ENCODE measurements around the gene COL24A1. TPM values are rescaled to one million over a fixed set of nuclear protein-coding genes. Genes with fewer than 3 reads are reported as not detected.
"Not testable (repeated sequence)": the region's sequence is repeated elsewhere in the genome, so short reads cannot be mapped to it uniquely, and the experiment has no call there.

COL24A1 gene
- polyA plus RNA-seq, 1 donor (not counting 4 experiments of a cell fraction or from before 2014, with no cell fraction given), result not detected

DNA sequence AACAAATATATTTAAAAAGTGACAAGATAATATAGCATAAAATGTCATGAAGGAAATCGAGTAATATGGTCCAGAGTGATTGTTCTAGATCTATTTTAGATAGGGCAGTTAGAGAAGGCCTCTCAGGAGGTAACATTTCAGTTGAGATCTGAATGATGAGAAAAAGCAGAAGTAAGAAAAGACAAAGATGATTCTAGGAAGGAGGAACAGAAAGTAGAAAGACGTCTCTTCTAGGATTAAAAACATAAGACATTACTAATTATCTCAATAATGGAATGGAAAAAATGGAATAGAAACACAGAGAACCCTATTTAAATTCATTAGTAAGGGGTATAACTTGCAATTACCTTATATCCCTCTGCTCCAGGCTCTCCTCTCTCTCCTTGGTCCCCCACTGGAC lies 318.3 kb downstream of the COL24A1 start:
- no peak overlapping the region for H3K9ac ChIP-seq (ENCODE audit: control insufficient read depth, extremely low read depth, insufficient read depth, low read length)
- FAIRE-seq, result no peak
- no peaks in the 10 kb centered on the region for H4K20me1 ChIP-seq (ENCODE audit: control insufficient read depth, extremely low read depth, insufficient read depth, low read length)
- H3K36me3 ChIP-seq (ENCODE audit: control insufficient read depth in 2 of 2, extremely low read depth in 1 of 2, insufficient read depth in 2 of 2, low read length in 2 of 2), result no peaks in the 10 kb centered on the region
- dilution Hi-C loops (cut with MboI; ENCODE audit: extremely low pct_ligation_motif_present, low sequenced_read_pairs), result no loop called here
- no peak overlapping the region for H3K27ac ChIP-seq (ENCODE audit: control insufficient read depth, insufficient read depth, low read length)
- no peaks in the 10 kb centered on the region for H3K4me1 ChIP-seq (ENCODE audit: control insufficient read depth, extremely low read depth, insufficient read depth, low read length)
- H3K4me2 ChIP-seq (ENCODE audit: control insufficient read depth, extremely low read depth, insufficient read depth, low read depth, low read length), result no peak overlapping the region
- H3K4me3 ChIP-seq (ENCODE audit: control insufficient read depth in 2 of 3, extremely low read depth in 1 of 3, insufficient read depth in 2 of 3, low read depth in 1 of 3, low read length in 3 of 3), result no peak overlapping the region
- no peaks in the 10 kb centered on the region for H3K79me2 ChIP-seq (ENCODE audit: control insufficient read depth, insufficient read depth, low read length)
- DNase-seq (ENCODE audit: low read depth, low spot score), result no peak
- peaks cover 4% of the 10 kb centered on the region for H3K27me3 ChIP-seq (ENCODE audit: control insufficient read depth, extremely low read depth, insufficient read depth, low read length)
- no peak overlapping the region for H2AFZ ChIP-seq (ENCODE audit: control insufficient read depth, low read length)
- no peaks in the 10 kb centered on the region for H3K9me3 ChIP-seq (ENCODE audit: control insufficient read depth, low read depth, low read length)
- no peaks in the 10 kb centered on the region for H3K9me1 ChIP-seq (ENCODE audit: control insufficient read depth, extremely low read depth, insufficient read depth, low read length)
- TF ChIP-seq EZH2 (IDR thresholded peaks at IDR 0.05; ENCODE audit: low read length), result no peak
- TF ChIP-seq, protein P1, sequence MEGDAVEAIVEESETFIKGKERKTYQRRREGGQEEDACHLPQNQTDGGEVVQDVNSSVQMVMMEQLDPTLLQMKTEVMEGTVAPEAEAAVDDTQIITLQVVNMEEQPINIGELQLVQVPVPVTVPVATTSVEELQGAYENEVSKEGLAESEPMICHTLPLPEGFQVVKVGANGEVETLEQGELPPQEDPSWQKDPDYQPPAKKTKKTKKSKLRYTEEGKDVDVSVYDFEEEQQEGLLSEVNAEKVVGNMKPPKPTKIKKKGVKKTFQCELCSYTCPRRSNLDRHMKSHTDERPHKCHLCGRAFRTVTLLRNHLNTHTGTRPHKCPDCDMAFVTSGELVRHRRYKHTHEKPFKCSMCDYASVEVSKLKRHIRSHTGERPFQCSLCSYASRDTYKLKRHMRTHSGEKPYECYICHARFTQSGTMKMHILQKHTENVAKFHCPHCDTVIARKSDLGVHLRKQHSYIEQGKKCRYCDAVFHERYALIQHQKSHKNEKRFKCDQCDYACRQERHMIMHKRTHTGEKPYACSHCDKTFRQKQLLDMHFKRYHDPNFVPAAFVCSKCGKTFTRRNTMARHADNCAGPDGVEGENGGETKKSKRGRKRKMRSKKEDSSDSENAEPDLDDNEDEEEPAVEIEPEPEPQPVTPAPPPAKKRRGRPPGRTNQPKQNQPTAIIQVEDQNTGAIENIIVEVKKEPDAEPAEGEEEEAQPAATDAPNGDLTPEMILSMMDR (optimal IDR thresholded peaks at IDR 0.05 in 1 of 3, IDR thresholded peaks at IDR 0.05 in 1 of 3, conservative IDR thresholded peaks at IDR 0.05 in 1 of 3; ENCODE audit: extremely low read depth in 1 of 3, insufficient read depth in 2 of 3, low read length in 3 of 3), result no peak

DNA sequence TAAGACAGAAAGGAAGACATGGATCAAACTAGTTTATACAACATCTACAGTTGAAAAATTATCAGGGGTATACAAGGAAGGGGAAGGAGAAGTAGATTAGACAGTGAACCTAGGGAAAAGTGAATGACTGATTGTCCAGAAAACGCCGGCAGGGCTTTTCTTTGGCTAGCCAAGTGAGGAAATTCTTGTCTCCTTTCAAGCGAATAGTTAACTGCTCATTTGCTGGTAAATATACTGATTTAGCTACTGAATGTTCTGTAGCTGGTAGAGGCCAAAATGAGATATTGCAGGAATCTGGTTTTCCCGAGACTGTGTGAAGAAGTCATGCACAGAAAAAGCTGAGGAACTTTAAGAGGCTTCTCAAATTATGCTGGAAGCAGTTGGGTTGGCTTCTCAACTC lies 319.8 kb downstream of the COL24A1 start:
- DNase-seq (ENCODE audit: low read depth, low spot score) (no peak), FAIRE-seq (no peak)
- Histone ChIP-seq H4K20me1 (ENCODE audit: control insufficient read depth, extremely low read depth, insufficient read depth, low read length) (no peaks in the 10 kb centered on the region), H3K27me3 (ENCODE audit: control insufficient read depth, extremely low read depth, insufficient read depth, low read length) (peaks cover 4% of the 10 kb centered on the region), H3K4me2 (ENCODE audit: control insufficient read depth, extremely low read depth, insufficient read depth, low read depth, low read length) (no peak overlapping the region), H3K27ac (ENCODE audit: control insufficient read depth, insufficient read depth, low read length) (no peak overlapping the region), H3K9me1 (ENCODE audit: control insufficient read depth, extremely low read depth, insufficient read depth, low read length) (no peaks in the 10 kb centered on the region), H3K36me3 (ENCODE audit: control insufficient read depth in 2 of 2, extremely low read depth in 1 of 2, insufficient read depth in 2 of 2, low read length in 2 of 2) (no peaks in the 10 kb centered on the region), H3K79me2 (ENCODE audit: control insufficient read depth, insufficient read depth, low read length) (no peaks in the 10 kb centered on the region), H2AFZ (ENCODE audit: control insufficient read depth, low read length) (no peak overlapping the region), H3K9me3 (ENCODE audit: control insufficient read depth, low read depth, low read length) (no peaks in the 10 kb centered on the region), H3K9ac (ENCODE audit: control insufficient read depth, extremely low read depth, insufficient read depth, low read length) (no peak overlapping the region), H3K4me3 (ENCODE audit: control insufficient read depth in 2 of 3, extremely low read depth in 1 of 3, insufficient read depth in 2 of 3, low read depth in 1 of 3, low read length in 3 of 3) (no peak overlapping the region), H3K4me1 (ENCODE audit: control insufficient read depth, extremely low read depth, insufficient read depth, low read length) (no peaks in the 10 kb centered on the region)
- TF ChIP-seq, protein P1 (optimal IDR thresholded peaks at IDR 0.05 in 1 of 3, IDR thresholded peaks at IDR 0.05 in 1 of 3, conservative IDR thresholded peaks at IDR 0.05 in 1 of 3; ENCODE audit: extremely low read depth in 1 of 3, insufficient read depth in 2 of 3, low read length in 3 of 3), result no peak
- no peak for TF ChIP-seq EZH2 (IDR thresholded peaks at IDR 0.05; ENCODE audit: low read length)
- dilution Hi-C loops (cut with MboI; ENCODE audit: extremely low pct_ligation_motif_present, low sequenced_read_pairs), result no loop called here

DNA sequence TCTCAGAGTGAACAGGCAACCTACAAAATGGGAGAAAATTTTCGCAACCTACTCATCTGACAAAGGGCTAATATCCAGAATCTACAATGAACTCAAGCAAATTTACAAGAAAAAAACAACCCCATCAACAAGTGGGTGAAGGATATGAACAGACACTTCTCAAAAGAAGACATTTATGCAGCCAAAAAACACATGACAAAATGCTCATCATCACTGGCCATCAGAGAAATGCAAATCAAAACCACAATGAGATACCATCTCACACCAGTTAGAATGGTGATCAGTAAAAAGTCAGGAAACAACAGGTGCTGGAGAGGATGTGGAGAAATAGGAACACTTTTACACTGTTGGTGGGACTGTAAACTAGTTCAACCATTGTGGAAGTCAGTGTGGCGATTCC lies 323.4 kb downstream of the COL24A1 start:
- H4K20me1 ChIP-seq (ENCODE audit: control insufficient read depth, extremely low read depth, insufficient read depth, low read length); H3K27me3 ChIP-seq (ENCODE audit: control insufficient read depth, extremely low read depth, insufficient read depth, low read length); H3K79me2 ChIP-seq (ENCODE audit: control insufficient read depth, insufficient read depth, low read length); H3K4me2 ChIP-seq (ENCODE audit: control insufficient read depth, extremely low read depth, insufficient read depth, low read depth, low read length); H2AFZ ChIP-seq (ENCODE audit: control insufficient read depth, low read length); dilution Hi-C loops (cut with MboI; ENCODE audit: extremely low pct_ligation_motif_present, low sequenced_read_pairs); H3K4me1 ChIP-seq (ENCODE audit: control insufficient read depth, extremely low read depth, insufficient read depth, low read length); H3K9ac ChIP-seq (ENCODE audit: control insufficient read depth, extremely low read depth, insufficient read depth, low read length); H3K9me3 ChIP-seq (ENCODE audit: control insufficient read depth, low read depth, low read length); DNase-seq (ENCODE audit: low read depth, low spot score); FAIRE-seq; H3K36me3 ChIP-seq (ENCODE audit: control insufficient read depth in 2 of 2, extremely low read depth in 1 of 2, insufficient read depth in 2 of 2, low read length in 2 of 2); H3K4me3 ChIP-seq (ENCODE audit: control insufficient read depth in 2 of 3, extremely low read depth in 1 of 3, insufficient read depth in 2 of 3, low read depth in 1 of 3, low read length in 3 of 3); H3K27ac ChIP-seq (ENCODE audit: control insufficient read depth, insufficient read depth, low read length); H3K9me1 ChIP-seq (ENCODE audit: control insufficient read depth, extremely low read depth, insufficient read depth, low read length): not testable (repeated sequence)

Data from keratinocyte (primary cell).